Fibroblast of skin of abdomen (primary cell): ENCODE results near the gene ATP6V1A.

ENCODE experiments used
- DNase-seq: peaks from one replicate; pipeline ENCODE4 v3.0.0-alpha.2; 2013

ATP6V1A gene

DNA sequence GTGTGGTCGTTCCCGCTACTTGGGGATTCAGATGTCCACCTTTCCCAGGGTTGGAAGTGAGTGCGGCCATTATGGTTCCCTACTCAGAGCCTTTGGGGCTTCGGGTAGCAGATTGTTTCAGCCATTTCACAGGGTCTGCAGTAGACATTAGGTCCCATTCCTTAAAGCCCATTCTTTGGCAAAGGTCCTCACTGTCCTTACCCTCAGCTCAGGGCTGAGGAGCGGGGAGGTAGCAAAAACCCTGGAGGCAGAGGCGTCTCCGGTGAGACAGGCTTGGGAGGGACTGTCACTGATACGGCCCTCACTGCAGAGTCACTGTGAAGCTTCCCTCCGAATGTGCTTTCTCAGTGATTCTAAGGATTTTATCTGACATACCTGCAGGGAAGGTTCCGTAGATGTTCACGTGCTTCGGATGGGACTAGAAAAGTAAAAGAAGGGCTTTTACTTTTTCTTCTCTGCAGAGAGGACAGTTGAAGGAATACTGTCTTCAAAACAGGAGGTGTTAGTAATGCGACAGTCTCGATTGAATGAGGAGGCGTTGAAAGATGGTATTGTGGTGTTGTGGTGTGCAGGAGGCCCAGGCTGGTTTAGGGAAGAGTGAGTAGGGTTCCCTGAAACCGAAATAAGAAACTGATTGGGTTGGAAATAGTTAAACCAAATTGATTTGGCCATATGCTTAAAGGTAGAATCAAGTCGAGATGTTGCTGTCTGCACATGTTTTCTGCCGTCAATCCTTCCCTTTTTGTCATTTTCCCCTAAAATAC is 630 bp downstream of the ATP6V1A start:
- DNase-seq, result peak; percentile 7

DNA sequence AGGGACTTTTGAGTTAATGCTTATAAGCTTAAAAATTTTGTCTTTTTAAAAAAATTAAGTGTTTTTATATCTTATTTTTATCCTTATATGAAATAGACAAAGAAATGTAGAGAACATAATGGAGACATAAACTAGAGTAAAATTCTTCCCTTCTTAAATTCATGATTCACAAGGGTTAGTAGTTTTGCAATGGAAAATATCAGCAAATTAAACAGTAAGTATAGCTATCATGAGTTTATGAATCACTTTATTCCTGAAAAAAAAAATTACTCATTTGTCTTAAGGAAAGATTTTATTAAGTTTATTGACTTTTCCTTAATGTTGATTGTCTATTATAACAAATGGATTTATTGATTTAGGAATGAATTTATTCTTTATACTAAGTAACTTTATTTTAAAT is 4.3 kb downstream of the ATP6V1A start:
- no peak for DNase-seq

DNA sequence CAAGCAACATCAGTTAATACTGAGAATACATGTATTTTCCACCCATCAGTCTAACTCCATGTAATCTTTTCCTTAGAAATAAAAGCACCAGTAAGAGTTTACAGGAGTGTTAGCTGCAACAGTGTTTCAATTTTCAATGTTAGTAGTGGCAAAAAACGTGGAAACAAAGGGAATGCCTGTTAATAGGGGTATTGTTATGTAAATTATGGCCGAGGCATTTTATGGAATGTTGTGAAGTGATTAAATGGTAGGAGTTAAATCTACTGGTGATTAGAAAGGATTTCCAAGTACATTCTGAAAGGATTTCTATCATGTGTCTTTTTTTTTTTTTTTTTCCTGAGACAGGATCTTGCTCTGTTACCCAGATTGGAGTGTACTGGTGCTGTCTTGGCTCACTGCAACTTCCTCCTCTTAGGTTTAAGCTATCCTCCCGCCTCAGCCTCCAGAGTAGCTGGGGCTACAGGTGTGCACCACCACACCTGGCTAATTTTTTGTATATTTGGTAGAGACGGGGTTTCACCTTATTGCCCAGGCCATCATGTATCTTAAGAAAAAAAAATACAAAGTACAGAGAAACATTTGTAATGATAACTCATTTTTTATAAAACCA is 6.6 kb downstream of the ATP6V1A start:
- DNase-seq, result no peak

- DNase-seq, result no peak
These were observed 7.8 kb downstream of the ATP6V1A start for GRCh38 chr3:113754494-113755159.

DNA sequence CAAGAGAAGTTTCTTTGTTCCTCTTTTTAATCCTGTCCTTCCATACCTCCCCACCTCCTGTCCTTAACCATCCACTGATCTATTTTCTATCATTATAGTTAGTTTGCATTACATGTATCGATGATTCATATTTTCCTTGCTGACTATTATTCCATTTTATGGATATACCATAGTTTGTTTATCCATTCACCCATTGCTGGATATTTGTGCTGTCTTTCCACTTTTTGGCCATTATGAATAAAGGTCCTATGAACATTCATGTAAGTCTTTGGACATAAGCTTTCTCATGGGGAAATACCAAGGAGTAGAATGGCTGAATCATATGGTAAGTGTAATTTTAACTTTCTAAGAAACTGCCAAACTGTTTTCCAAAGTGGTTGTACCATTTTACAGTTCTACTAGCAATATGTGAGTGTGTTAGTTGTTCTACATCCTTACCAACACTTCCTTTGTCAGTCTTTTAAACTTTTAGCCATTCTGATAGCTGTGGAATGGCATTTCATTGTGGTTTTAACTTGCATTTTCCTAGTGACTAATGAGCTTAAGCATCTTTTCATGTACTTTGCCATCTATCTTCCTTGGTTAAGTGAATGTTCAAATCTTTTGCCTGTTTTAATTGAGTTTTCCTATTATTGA is 11.7 kb downstream of the ATP6V1A start:
- peak; percentile 75 for DNase-seq

DNA sequence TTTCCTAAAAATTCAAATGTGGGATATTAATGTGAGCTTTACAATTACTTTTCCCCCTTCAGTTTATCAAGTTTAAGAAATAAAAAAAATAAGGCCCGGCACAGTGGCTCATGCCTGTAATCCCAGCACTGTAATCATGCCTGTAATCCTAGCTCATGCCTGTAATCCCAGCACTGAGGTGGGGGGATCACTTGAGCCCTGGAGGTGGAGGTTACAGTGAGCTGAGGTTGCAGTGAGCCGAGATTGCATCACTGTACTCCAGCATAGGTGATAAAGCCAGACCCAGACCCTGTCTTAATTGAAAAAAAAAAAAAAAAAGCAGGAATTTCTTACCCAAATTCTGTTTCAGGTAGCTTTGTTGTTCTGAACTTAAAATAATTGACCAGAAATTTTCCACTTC is 17.9 kb downstream of the ATP6V1A start:
- no peak for DNase-seq

- DNase-seq, result peak; percentile 56
These were observed 22.7 kb downstream of the ATP6V1A start for GRCh38 chr3:113769551-113769950.

DNA sequence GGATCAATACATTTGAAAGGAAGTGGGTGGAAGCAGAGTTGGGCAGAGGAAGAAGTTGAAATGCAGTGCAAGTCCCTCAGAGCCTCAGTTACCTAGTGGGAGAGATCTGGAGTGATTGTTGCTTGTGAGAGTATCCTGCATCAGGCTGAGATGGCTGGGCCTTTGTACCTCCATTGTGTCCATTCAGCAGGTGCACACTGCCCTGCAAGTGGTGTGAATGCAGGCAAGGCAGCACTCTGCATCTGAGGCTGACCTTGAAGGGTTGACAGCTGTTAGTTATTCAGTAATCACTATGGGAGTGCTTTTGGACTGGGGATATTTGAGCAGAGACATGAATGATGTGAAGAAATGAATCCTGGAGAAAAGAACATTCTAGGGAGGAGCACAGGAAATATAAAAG is 25.2 kb downstream of the ATP6V1A start:
- no peak for DNase-seq

- DNase-seq, result peak; percentile 57
These were observed 26.5 kb downstream of the ATP6V1A start for GRCh38 chr3:113773381-113773780.

DNA sequence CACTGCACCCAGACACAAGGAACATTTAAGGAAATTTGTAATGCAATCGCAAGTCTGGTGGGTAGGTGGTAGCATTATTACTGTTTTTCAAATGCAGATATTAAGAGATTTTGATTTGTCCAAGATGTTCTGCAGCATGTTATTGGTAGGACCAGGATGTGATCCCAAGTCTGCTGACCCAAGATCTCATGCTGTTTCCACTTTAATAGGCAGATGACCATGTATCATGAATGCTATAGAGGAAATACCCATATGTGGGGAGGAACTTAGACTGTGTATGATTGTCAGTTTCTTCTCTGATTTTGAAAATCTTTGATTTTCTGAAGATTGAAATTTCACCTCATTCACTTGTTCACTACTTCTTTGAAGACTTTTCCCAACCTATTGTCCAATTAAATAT is 28.7 kb downstream of the ATP6V1A start:
- DNase-seq, result no peak

- DNase-seq, result no peak
These were observed 29.7 kb downstream of the ATP6V1A start for GRCh38 chr3:113776564-113776963.

GRCh38 chr3:113783463-113783862 is 36.6 kb downstream of the ATP6V1A start:
- peak; percentile 97 for DNase-seq

- peak; percentile 3 for DNase-seq
These were observed 37.1 kb downstream of the ATP6V1A start for GRCh38 chr3:113783980-113784379.

- DNase-seq, result no peak
These were observed 44.5 kb downstream of the ATP6V1A start for GRCh38 chr3:113791381-113791780.

- no peak for DNase-seq
These were observed 47.7 kb downstream of the ATP6V1A start for GRCh38 chr3:113794526-113794925.

GRCh38 chr3:113795693-113796092 is 48.9 kb downstream of the ATP6V1A start:
- DNase-seq, result no peak

DNA sequence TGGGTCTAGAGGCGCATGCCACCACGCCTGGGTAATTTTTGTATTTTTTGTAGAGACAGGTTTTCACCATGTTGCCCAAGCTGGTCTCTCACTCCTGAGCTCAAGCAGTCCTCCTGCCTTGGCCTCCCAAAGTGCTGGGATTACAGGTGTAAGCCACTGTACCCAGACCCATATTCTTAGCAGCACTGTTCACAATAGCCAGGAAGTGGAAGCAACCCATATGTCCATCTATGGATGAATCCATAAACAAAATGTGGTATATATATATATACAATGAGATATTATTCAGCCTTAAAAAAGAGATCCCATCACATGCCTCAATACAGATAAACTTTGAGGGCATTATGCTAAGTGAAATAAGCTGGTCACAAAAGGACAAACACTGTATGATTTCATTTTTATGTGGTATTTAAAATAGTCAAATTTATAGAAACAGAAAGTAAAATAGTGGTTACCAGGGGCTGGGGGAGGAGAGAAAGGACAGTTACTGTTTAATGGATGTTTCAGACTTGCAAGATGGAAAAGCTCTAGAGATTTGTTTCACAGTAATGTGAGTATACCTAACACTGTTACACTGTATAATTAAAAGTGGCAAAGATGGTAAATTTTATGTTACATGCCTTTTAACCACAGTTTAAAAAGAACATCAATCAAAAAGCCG is 56.1 kb downstream of the ATP6V1A start:
- no peak for DNase-seq

GRCh38 chr3:113804661-113805060 is 57.8 kb downstream of the ATP6V1A start:
- no peak for DNase-seq

DNA sequence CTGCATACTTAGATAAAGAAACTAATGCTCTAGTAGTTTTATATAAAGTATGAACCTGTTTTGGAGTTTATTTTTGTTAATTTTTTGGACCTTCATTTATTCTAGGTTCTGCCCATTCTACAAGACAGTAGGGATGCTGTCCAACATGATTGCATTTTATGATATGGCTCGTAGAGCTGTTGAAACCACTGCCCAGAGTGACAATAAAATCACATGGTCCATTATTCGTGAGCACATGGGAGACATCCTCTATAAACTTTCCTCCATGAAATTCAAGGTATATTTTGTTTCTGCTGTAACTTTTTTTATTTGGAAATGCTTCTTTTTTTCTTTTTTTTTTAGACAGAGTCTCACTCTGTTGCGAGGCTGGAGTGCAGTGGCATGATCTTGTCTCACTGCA is 58.4 kb downstream of the ATP6V1A start:
- DNase-seq, result no peak

DNA sequence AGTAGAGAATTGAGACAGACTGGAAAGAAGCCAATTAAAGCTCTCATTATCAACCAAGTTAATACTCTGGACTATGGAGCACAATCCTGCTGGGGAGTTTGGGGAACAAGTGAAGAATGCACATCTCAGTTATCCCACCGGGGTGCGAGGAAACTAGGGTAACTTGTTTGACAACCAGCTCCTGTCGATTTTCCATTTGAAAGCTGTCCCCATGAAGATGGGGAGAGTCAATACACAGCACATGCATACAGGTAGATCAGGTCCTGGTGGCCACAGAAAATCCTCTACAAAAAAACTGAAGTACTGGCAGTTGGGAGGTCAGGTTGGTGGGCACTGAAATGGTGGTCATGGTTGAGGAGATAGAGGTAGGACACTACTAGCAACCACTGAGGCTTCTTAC is 66.0 kb downstream of the ATP6V1A start:
- DNase-seq, result no peak

DNA sequence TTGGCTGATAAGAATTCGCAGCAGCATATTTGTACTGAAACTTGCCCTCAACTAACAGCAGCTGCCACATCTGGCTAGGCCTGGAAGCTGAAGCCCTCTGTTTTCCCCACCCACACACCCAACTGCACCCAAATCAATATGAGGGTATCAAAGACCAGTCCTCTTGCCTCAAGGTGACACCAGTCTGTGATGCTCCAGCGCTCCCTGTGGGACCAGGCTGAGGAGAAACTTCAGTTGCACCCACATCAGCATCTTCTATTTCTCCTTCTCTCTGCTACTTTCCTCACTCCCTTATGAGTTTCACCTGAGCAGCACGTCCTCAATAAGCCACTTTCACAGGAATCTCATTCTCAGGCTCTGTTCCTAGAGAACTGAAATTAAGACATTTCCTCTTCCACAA is 73.0 kb downstream of the ATP6V1A start:
- DNase-seq, result no peak

DNA sequence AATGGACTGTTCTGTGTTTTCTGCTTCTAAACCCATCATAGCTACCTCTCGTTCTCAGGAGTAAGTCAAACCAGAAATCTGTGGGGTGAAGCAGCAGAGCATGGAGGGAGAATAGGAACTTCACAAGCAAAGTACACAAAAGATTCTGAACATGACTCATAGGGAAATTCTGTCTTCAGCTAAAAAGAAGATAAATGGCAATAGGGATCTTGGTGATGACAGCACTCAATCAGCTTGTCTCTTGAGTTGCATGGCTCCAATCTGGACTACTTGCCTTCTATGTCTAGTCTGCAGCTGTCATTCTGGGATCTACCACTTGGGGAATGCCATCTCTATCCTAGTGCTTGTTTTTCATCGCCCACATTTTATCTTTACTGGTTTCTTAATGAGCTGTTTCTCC is 78.3 kb downstream of the ATP6V1A start:
- DNase-seq, result peak; percentile 65

GRCh38 chr3:113828600-113828999 is 81.8 kb downstream of the ATP6V1A start:
- no peak for DNase-seq
